PFSK-1 (cell line): ENCODE measurements around the gene ATXN7L1. TPM values are rescaled to one million over a fixed set of nuclear protein-coding genes. Genes with fewer than 3 reads are reported as not detected.

Experiments
- FOXP2 ChIP-seq: optimal IDR thresholded peaks from 2 replicates; pipeline ENCODE3; 2011; ENCODE audit warnings: borderline replicate concordance, control low read depth, inconsistent platforms; ENCODE audit not compliant: insufficient read depth; ENCODE audit errors: extremely low read length, extremely low read depth
- POLR2AphosphoS5 ChIP-seq: IDR thresholded peaks from 2 replicates; pipeline ENCODE4 v1.6.1; 2012; ENCODE audit warnings: low read depth, mild to moderate bottlenecking, control low read depth, low read length, moderate library complexity
- SIN3A ChIP-seq: IDR thresholded peaks from 2 replicates; pipeline ENCODE4 v1.6.1; 2012; ENCODE audit warnings: mild to moderate bottlenecking, low read length, moderate library complexity, borderline replicate concordance; ENCODE audit not compliant: insufficient read depth
- TAF1 ChIP-seq: IDR thresholded peaks from 2 replicates; pipeline ENCODE4 v1.6.1; 2012; ENCODE audit warnings: low read length, control low read depth, borderline replicate concordance; ENCODE audit not compliant: insufficient read depth
- polyA plus RNA-seq: library from polyadenylated mRNA; unstranded; fragments of >200 nt; gene quantifications from one replicate; pipeline ENCODE4 v1.2.1, GENCODE V29; 2012; ENCODE audit warnings: low read depth, missing spikeins; ENCODE audit not compliant: insufficient read length
- TF ChIP-seq, protein P1 (sequence below), 2 experiments: IDR thresholded peaks; 2 replicates each; pipeline versions ENCODE4 v1.6.1 to v1.8.0; 2011 to 2012; ENCODE audit warnings: low read depth in 2 of 2, low read length in 2 of 2, control low read depth in 1 of 2, inconsistent platforms in 1 of 2, mild to moderate bottlenecking in 1 of 2, moderate library complexity in 1 of 2; ENCODE audit not compliant: insufficient read depth in 1 of 2

The ATXN7L1 gene, protein sequence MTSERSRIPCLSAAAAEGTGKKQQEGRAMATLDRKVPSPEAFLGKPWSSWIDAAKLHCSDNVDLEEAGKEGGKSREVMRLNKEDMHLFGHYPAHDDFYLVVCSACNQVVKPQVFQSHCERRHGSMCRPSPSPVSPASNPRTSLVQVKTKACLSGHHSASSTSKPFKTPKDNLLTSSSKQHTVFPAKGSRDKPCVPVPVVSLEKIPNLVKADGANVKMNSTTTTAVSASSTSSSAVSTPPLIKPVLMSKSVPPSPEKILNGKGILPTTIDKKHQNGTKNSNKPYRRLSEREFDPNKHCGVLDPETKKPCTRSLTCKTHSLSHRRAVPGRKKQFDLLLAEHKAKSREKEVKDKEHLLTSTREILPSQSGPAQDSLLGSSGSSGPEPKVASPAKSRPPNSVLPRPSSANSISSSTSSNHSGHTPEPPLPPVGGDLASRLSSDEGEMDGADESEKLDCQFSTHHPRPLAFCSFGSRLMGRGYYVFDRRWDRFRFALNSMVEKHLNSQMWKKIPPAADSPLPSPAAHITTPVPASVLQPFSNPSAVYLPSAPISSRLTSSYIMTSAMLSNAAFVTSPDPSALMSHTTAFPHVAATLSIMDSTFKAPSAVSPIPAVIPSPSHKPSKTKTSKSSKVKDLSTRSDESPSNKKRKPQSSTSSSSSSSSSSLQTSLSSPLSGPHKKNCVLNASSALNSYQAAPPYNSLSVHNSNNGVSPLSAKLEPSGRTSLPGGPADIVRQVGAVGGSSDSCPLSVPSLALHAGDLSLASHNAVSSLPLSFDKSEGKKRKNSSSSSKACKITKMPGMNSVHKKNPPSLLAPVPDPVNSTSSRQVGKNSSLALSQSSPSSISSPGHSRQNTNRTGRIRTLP
- 4.6 TPM for polyA plus RNA-seq

DNA sequence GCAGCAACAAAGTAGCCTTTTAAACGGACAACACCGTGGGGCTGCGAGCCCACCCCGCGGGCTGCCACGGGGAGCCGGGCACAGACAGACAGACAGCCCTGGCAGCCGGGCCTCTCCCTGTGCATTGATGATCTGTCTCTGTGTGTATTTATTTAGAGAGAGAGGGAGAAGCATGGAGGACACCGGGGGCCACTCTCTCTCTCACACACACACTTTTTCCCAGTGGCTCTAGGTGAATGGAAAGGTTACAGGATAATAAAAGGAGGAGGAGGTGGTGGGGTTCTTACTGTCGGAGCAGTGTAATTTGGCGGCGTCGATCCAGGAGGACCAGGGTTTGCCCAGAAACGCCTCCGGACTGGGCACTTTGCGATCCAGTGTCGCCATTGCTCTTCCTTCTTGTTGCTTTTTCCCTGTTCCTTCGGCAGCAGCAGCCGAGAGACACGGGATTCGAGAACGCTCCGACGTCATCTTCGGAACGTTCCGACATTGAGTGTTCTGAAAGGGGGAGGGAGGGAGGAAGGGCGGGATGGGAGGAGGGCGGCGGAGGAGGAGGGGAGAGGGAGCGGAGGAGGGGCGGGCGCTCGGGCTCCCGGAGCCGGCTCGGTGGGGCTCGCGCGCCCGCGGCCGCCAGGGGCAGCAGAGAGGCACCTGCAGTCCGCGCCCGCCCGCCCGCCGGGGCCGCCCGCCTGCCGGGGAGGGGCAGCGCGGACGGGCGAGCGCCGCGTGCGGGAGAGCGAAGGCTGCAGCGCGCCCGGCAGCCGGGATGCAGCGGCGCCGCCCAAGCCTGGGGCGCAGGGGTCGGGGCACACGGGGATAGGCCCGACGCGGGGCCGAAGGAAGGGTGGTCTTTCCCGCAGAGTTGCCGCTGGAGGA, at the start of gene ATXN7L1:
Gene ATXN7L1 (minus strand): TSS at position 509 of the 873 bp plus-strand sequence. CDS start 41 bp downstream, at position 468.
- peak; percentile 82 for TF ChIP-seq POLR2AphosphoS5
- TF ChIP-seq TAF1, result peak; percentile 74; the same call in 1 of the 2 replicates
- TF ChIP-seq, protein P1, sequence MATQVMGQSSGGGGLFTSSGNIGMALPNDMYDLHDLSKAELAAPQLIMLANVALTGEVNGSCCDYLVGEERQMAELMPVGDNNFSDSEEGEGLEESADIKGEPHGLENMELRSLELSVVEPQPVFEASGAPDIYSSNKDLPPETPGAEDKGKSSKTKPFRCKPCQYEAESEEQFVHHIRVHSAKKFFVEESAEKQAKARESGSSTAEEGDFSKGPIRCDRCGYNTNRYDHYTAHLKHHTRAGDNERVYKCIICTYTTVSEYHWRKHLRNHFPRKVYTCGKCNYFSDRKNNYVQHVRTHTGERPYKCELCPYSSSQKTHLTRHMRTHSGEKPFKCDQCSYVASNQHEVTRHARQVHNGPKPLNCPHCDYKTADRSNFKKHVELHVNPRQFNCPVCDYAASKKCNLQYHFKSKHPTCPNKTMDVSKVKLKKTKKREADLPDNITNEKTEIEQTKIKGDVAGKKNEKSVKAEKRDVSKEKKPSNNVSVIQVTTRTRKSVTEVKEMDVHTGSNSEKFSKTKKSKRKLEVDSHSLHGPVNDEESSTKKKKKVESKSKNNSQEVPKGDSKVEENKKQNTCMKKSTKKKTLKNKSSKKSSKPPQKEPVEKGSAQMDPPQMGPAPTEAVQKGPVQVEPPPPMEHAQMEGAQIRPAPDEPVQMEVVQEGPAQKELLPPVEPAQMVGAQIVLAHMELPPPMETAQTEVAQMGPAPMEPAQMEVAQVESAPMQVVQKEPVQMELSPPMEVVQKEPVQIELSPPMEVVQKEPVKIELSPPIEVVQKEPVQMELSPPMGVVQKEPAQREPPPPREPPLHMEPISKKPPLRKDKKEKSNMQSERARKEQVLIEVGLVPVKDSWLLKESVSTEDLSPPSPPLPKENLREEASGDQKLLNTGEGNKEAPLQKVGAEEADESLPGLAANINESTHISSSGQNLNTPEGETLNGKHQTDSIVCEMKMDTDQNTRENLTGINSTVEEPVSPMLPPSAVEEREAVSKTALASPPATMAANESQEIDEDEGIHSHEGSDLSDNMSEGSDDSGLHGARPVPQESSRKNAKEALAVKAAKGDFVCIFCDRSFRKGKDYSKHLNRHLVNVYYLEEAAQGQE (IDR thresholded peaks at IDR 0.05; ENCODE audit: insufficient read depth in 1 of 2, low read depth in 2 of 2, low read length in 2 of 2), result 0 out of 4 replicates have a peak, but pooled peaks of 1 of the 2 experiments have one; percentile 11
- peak; percentile 79 for TF ChIP-seq FOXP2
- 0 out of 2 replicates have a peak, but pooled peaks have one; percentile 13 for TF ChIP-seq SIN3A

DNA sequence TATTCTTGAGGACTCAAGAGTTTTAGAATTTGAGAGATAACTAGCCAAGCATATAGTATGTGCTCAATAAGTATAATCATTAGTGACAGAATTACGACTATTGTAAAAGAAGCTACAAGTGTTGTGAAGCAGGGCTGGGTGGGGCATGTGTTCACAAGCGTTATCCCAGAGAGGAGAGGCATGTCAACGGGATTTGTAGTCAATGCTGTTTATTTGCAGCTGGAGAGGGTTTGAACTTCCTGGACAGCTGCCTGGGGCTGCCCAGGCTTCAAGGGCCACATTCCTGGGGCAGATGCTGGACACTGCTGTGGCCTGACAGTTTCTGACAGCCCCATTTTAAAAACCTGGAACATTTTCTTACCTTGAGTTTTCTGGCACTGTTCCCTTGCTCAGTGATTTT, 49.7 kb upstream of the ATXN7L1 start:
- TF ChIP-seq TAF1 (no peak), POLR2AphosphoS5 (no peak), FOXP2 (no peak), SIN3A (no peak)
- TF ChIP-seq, protein P1 (IDR thresholded peaks at IDR 0.05; ENCODE audit: insufficient read depth in 1 of 2, low read depth in 2 of 2, low read length in 2 of 2), result no peak

DNA sequence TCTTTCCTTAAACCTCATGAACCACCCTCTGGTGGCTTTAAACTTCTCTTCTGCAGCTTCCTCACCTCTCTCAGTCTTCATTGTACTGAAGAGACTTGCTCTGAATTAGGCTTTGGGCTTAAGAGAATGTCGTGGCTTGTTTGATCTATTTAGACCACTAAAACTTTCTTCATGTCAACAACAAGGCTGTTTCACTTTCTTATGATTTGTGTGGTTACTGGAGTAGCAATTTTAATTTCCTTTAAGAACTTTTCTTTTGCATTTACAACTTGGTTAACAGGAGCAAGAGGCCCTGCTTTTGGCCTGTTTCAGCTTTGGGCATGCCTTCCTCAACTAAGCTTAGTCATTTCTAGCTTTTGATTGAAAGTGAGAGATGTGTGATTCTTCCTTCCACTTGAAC, 48.5 kb upstream of the ATXN7L1 start:
- no peak for TF ChIP-seq POLR2AphosphoS5
- no peak for TF ChIP-seq TAF1
- TF ChIP-seq SIN3A, result no peak
- TF ChIP-seq, protein P1 (IDR thresholded peaks at IDR 0.05; ENCODE audit: insufficient read depth in 1 of 2, low read depth in 2 of 2, low read length in 2 of 2), result no peak
- TF ChIP-seq FOXP2, result no peak

DNA sequence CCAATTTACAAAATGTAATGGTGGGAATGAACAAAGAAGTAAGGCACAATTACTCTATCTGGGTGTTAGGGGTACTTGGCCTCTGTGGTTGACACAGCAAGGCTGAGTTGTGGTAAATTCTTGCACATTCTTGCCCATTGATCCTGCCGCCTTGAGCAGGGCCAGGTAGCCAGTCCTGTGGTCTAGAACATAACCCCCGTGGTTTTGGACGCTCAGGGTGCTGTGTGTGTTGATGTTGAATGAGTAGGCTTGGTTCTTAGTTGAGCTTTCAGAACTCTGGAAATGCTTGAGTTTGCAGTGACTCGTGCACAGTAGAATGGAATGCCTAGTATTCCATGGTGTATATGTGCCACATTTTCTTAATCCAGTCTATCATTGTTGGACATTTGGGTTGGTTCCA, 44.4 kb upstream of the ATXN7L1 start:
- TF ChIP-seq POLR2AphosphoS5 (no peak), FOXP2 (no peak), SIN3A (no peak), TAF1 (no peak)
- TF ChIP-seq, protein P1 (IDR thresholded peaks at IDR 0.05; ENCODE audit: insufficient read depth in 1 of 2, low read depth in 2 of 2, low read length in 2 of 2), result no peak
